Measurements from ENCODE around the gene ZNF8.
"Not testable (repeated sequence)": the region's sequence is repeated elsewhere in the genome, so short reads cannot be mapped to it uniquely, and the experiment has no call there.

Gene ZNF8

GRCh38 chr19:58300620-58301019 lies 21.9 kb downstream of the ZNF8 start:
- DNase-seq, result no peak

- DNase-seq, result no peak
Observed at GRCh38 chr19:58304255-58304654, 25.5 kb downstream of the ZNF8 start.

DNA sequence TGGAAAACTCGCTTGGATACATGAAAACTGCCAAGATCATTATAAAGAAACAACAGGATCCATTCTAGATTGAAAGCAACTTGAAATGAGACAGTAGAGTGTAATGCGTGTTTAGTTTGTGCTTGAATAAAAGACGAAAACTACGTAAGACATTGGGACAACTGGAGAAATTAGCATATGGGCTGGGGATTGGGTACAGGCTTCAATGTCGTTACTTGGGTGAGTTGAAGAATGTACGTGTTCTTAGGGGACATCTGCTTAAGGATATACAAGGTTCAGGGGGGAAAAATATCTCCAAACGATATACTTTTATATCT lies 26.0 kb downstream of the ZNF8 start:
- no peak for DNase-seq

DNA sequence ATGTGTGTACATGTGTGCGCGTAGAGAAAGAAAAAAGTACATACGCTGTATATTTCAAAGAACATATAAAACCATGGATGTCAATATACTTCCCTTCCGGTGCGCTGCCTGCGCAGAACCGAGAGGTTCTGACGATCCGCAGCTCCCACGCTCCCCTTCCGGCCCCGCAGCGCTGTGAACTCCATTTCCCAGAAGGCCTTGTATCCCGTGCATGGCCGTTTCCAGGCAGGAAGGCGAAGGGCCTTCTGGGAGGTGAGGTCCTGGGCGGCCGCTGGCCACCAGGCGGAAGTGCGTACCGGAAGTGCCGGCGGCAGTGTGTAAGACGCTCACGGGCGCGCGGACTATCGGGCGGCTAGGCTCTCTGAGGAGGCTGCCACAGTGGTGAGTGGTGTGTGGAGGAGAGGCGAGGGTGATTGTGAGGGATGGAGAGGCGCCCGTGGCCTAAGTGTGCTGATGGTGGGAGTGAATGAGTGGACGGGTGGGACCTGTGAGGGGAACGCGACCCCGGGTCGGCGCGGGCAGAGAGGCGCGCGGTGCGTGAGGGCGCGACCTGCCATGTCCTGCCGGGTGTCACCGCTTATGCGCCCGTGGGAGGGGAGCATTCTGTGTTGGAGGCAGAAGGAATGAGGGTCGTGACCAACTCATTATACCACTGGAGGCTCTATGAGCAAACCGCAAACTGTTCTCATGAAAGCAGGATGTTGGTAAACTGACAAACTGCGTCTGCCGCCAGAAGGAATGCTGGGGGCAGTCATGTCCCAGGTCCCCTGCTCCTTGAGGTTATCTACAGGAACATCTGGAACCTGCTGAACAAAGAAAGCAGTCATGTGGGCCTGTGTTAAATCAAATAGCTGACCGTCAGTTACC lies 26.5 kb downstream of the ZNF8 start, which contains the start of gene ERVK3-1:
Gene ERVK3-1 (plus strand): TSS at position 313 of the 867 bp plus-strand sequence. CDS start 6,792 bp downstream, outside the sequence.
- peak; percentile 93 for DNase-seq

GRCh38 chr19:58305932-58306323 lies 27.2 kb downstream of the ZNF8 start:
- no peak for DNase-seq

- no peak for DNase-seq
Observed at GRCh38 chr19:58307736-58308135, 29.0 kb downstream of the ZNF8 start.

DNA sequence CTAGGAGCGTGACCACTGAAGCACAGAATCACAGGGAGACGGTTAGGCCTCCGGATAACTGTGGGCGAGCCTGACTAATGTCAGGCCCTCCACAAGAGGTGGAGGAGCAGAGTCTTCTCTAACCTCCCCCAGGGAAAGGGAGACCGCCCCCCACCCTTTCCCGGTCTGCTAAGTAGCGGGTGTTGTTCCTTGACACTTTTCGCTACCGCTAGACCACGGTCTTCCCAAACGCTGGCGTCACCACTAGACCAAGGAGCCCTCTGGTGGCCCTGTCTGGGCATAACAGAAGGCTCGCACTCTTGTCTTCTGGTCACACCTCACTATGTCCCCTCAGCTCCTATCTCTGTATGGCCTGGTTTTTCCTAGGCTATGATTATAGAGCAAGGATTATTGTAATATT lies 31.9 kb downstream of the ZNF8 start:
- DNase-seq, result not testable (repeated sequence)

GRCh38 chr19:58311345-58311865 lies 32.6 kb downstream of the ZNF8 start:
- DNase-seq, result no peak

DNA sequence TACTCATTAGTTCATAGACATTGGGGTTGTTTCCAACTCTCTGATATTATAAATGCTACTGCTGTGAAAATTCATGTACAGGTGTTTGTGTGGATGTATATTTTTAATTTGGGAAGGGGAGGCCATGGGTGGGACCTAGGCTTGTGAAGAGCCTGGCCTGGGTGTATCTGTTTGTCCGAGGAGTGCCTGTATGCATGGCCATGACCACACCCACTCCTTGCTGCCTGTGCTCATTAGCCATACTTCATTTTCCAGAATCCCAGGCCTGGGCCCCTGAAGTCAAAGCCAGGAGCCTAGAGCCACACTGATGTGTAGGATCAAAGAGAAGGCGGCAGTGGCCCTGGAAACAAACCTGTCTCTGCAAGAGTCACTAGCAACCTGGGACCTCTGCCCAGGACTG lies 36.8 kb downstream of the ZNF8 start:
- no peak for DNase-seq

- DNase-seq, result no peak
Observed at GRCh38 chr19:58317476-58318072, 38.8 kb downstream of the ZNF8 start.

- DNase-seq, result no peak
Observed at GRCh38 chr19:58318297-58318696, 39.5 kb downstream of the ZNF8 start.

- DNase-seq, result no peak
Observed at GRCh38 chr19:58319241-58319640, 40.5 kb downstream of the ZNF8 start.

DNA sequence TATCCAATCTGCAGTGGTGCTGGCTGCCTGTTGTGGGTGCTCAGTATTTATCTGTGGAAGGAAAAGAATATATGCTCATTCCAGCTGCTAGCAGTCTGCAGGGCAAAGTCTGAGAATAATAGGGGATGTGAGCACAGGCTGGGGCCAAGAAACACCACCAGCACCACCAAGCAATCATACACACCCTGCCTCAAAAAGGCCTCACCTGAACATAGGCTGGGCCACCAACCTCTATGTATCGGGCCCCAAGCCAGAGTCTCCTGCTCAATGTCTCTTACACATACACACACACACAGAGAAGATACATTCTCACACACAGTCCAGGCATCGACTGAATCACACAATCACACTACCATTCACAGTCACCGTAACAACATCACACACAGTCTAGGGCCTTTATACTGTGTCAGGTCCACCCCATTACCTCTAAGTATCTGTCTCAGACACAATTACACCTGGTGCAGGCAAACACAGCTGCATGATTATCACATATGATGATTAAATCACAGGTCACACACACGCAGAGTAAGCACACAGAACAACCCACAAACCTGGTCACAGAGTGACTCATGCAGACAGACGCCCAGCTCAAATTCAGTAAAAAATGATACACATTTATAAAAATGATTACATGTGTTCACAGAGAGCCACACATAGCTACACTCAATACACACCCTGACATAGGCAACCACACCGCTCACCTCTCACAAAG lies 46.7 kb downstream of the ZNF8 start:
- DNase-seq, result no peak

GRCh38 chr19:58326501-58326913 lies 47.8 kb downstream of the ZNF8 start:
- no peak for DNase-seq

GRCh38 chr19:58326914-58327726 lies 48.4 kb downstream of the ZNF8 start, which contains the start of gene ZSCAN22:
Gene ZSCAN22, plus strand, starts transcription at chr19:58326994. Its CDS starts 7,809 bp downstream, at chr19:58334803.
- peak; percentile 92 for DNase-seq

GRCh38 chr19:58328999-58329398 lies 50.2 kb downstream of the ZNF8 start:
- DNase-seq, result no peak

DNA sequence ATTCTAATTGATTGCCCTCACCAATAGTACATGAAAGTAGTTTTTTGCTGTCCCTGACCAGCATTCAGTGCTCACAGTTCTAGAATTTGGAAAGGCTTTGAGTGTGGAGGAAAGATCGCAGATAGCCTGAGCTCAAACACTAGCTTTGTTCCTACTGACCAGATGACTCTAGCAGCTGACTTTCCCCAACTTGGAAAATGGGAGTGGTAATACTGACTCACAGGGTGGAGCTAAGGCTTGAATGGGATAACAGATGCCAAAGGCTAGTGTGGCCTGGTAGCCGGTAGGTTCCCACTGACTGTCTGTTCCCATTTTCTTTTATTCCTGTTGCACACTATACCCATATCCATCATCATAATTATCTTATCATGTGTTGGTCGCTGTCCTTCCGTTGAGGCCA lies 51.7 kb downstream of the ZNF8 start:
- DNase-seq, result no peak

DNA sequence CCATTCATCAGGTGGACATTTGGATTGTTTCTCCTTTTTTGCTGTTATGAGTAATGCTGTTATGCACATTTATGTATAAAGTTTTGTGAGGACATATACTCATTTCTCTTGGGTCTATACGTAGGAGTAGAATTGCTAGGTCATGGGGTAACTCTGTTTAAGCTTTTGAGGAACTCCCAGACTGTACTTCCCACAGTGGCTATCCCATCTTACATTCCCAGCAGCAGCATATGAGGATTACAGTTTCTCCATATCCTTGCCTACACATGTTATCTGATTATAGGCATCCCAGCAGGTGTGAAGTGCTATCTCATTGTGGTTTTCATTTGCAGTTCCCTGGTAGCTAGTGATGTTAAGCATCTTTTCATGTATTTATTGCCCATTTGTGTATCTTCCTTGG lies 53.9 kb downstream of the ZNF8 start:
- DNase-seq, result no peak

- no peak for DNase-seq
Observed at GRCh38 chr19:58334691-58335249, 56.0 kb downstream of the ZNF8 start.

GRCh38 chr19:58335630-58336029 lies 56.9 kb downstream of the ZNF8 start:
- DNase-seq, result no peak

GRCh38 chr19:58336216-58336615 lies 57.5 kb downstream of the ZNF8 start:
- no peak for DNase-seq

- no peak for DNase-seq
Observed at GRCh38 chr19:58336820-58337219, 58.1 kb downstream of the ZNF8 start.

Measured in activated CD8-positive, alpha-beta memory T cell treated with anti-CD3 and anti-CD28 coated beads, Interleukin-2, amount 50 U/mL, for 48 hours (primary cell).